ENCODE data around the gene ARHGAP6.

ARHGAP6 gene

GRCh38 chrX:11611965-11612364 lies 53.8 kb downstream of the ARHGAP6 start (continued):
- TF ChIP-seq TSHZ2 (CRISPR knock-in tag; IDR thresholded peaks at IDR 0.05) = no peak
- no peak for TF ChIP-seq ZFP3 (CRISPR knock-in tag; IDR thresholded peaks at IDR 0.05)
- no peak for TF ChIP-seq RARB (CRISPR knock-in tag; IDR thresholded peaks at IDR 0.05)

GRCh38 chrX:11611161-11611560 lies 54.6 kb downstream of the ARHGAP6 start:
- TF ChIP-seq CSRNP3 (CRISPR knock-in tag; IDR thresholded peaks at IDR 0.05) = no peak

GRCh38 chrX:11609109-11609508 lies 56.6 kb downstream of the ARHGAP6 start:
- ATAC-seq = no peak
- TF ChIP-seq TCF4 (CRISPR knock-in tag; IDR thresholded peaks at IDR 0.05; ENCODE audit: borderline replicate concordance) = no peak
- no peak for TF ChIP-seq ZNF70 (CRISPR knock-in tag; IDR thresholded peaks at IDR 0.05)
- no peak for TF ChIP-seq GLIS3 (CRISPR knock-in tag; IDR thresholded peaks at IDR 0.05)
- TF ChIP-seq POU6F1 (CRISPR knock-in tag; IDR thresholded peaks at IDR 0.05; ENCODE audit: borderline replicate concordance, low read depth) = no peak
- TF ChIP-seq ISL1 (CRISPR knock-in tag; IDR thresholded peaks at IDR 0.05) = no peak
- TF ChIP-seq CSDC2 (CRISPR knock-in tag; IDR thresholded peaks at IDR 0.05) = no peak
- no peak for TF ChIP-seq SNAI2 (CRISPR knock-in tag; IDR thresholded peaks at IDR 0.05)
- no peak for TF ChIP-seq OSR1 (CRISPR knock-in tag; IDR thresholded peaks at IDR 0.05)
- no peak for TF ChIP-seq ZNF8 (CRISPR knock-in tag; IDR thresholded peaks at IDR 0.05)
- TF ChIP-seq PPARA (CRISPR knock-in tag; IDR thresholded peaks at IDR 0.05; ENCODE audit: borderline replicate concordance) = no peak

More at GRCh38 chrX:11611161-11611560, 54.6 kb downstream of the ARHGAP6 start:
- ATAC-seq = no peak

- ATAC-seq = no peak
- no peak for TF ChIP-seq CREB5 (CRISPR knock-in tag; IDR thresholded peaks at IDR 0.05; ENCODE audit: low read depth)
- no peak for TF ChIP-seq ESRRG (CRISPR knock-in tag; IDR thresholded peaks at IDR 0.05)
- no peak for TF ChIP-seq ZFP30 (CRISPR knock-in tag; IDR thresholded peaks at IDR 0.05)
- no peak for TF ChIP-seq BACH2 (CRISPR knock-in tag; IDR thresholded peaks at IDR 0.05; ENCODE audit: borderline replicate concordance)
- TF ChIP-seq PPARA (CRISPR knock-in tag; IDR thresholded peaks at IDR 0.05; ENCODE audit: borderline replicate concordance) = no peak
These were observed 59.3 kb downstream of the ARHGAP6 start for GRCh38 chrX:11606408-11606807.

- TF ChIP-seq ZNF70 (CRISPR knock-in tag; IDR thresholded peaks at IDR 0.05) (no peak), PPARA (CRISPR knock-in tag; IDR thresholded peaks at IDR 0.05; ENCODE audit: borderline replicate concordance) (no peak), ZC3H10 (CRISPR knock-in tag; IDR thresholded peaks at IDR 0.05) (no peak), ZNF8 (CRISPR knock-in tag; IDR thresholded peaks at IDR 0.05) (no peak), ARNTL (CRISPR knock-in tag; IDR thresholded peaks at IDR 0.05; ENCODE audit: borderline replicate concordance, low read depth) (no peak), SNAI2 (CRISPR knock-in tag; IDR thresholded peaks at IDR 0.05) (no peak), CREB5 (CRISPR knock-in tag; IDR thresholded peaks at IDR 0.05; ENCODE audit: low read depth) (no peak), OSR1 (CRISPR knock-in tag; IDR thresholded peaks at IDR 0.05) (no peak)
- ATAC-seq = no peak
These were observed 65.1 kb downstream of the ARHGAP6 start for GRCh38 chrX:11600578-11600977.
